Fibroblast of villous mesenchyme (primary cell): ENCODE results near the gene PDGFRB. TPM values are rescaled to one million over a fixed set of nuclear protein-coding genes. Genes with fewer than 3 reads are reported as not detected.

ENCODE experiments used
- DNase-seq: peaks from one replicate; pipeline ENCODE4 v3.0.0-alpha.2; 2010; ENCODE audit warnings: low read depth
- H3K4me3 ChIP-seq: 2 replicates; pipeline ENCODE4 v1.5.1; 2011; ENCODE audit warnings: low read depth, mild to moderate bottlenecking, low read length
- total RNA-seq: library from RNA; depleted of rRNA; stranded (reverse); fragments of >200 nt; gene quantifications from 2 replicates; pipeline ENCODE4 v1.2.3, GENCODE V29; 2012
- TF ChIP-seq, protein P1 (sequence below): IDR thresholded peaks from 2 replicates; pipeline ENCODE4 v1.5.1; 2012; ENCODE audit warnings: low read depth, mild to moderate bottlenecking, low read length; ENCODE audit not compliant: insufficient read depth

Gene PDGFRB
- total RNA-seq, 1 donor: 341 TPM

DNA sequence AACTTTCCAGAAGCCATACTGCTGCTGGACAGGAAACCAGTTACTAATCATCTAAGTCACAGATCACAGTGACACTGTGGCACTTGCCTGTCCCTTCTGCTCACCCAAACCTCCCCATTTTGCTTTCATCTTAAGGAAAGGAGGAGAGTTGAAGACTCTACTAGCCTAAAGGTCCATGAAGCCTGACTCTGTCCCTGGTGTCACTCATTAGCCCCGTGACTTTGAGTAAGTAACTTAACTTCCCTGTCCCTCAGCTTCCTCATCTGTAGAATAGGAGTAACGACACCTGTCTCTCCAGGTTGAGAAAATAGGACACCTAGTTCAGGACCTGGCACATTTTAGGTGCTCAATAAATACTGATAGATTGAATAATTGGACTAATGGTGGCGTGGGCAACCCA lies 33.7 kb upstream of the PDGFRB start:
- H3K4me3 ChIP-seq: no peak overlapping the region
- TF ChIP-seq, protein P1, sequence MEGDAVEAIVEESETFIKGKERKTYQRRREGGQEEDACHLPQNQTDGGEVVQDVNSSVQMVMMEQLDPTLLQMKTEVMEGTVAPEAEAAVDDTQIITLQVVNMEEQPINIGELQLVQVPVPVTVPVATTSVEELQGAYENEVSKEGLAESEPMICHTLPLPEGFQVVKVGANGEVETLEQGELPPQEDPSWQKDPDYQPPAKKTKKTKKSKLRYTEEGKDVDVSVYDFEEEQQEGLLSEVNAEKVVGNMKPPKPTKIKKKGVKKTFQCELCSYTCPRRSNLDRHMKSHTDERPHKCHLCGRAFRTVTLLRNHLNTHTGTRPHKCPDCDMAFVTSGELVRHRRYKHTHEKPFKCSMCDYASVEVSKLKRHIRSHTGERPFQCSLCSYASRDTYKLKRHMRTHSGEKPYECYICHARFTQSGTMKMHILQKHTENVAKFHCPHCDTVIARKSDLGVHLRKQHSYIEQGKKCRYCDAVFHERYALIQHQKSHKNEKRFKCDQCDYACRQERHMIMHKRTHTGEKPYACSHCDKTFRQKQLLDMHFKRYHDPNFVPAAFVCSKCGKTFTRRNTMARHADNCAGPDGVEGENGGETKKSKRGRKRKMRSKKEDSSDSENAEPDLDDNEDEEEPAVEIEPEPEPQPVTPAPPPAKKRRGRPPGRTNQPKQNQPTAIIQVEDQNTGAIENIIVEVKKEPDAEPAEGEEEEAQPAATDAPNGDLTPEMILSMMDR: no peak
- DNase-seq: no peak

DNA sequence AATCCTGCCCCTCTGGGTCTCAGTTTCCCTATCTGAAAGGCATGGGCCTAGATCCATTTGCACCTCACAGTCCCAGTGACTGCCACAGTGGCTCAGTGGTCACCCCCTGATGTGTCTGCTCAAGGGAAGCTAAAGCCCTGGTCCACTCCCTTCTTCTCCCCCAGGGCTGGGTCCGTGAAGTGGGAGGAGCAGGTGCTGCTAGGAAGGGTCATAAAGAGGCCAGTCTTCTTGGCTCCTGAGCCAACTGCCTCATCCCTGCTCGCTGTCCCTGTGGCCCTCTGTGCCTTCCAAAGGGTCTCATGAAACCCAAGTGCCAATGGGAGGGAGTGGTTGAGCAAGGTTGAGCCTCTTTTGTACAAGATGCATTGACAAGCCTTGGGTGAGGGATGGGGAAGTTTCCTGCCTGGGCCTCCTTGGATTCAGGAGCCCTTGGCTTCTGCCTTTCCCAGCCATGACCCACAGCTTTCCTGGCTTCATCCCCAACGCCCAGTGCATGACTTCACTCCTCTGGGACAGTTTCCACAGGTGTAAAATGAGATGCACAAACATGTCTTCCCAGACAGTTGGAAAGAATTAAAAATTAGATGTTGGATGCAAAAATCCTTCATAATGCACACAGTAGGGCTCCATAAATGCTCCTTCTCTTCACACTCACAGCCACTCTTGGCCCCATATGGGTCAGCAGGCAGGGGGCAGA lies 32.6 kb upstream of the PDGFRB start:
- TF ChIP-seq, protein P1: no peak

DNA sequence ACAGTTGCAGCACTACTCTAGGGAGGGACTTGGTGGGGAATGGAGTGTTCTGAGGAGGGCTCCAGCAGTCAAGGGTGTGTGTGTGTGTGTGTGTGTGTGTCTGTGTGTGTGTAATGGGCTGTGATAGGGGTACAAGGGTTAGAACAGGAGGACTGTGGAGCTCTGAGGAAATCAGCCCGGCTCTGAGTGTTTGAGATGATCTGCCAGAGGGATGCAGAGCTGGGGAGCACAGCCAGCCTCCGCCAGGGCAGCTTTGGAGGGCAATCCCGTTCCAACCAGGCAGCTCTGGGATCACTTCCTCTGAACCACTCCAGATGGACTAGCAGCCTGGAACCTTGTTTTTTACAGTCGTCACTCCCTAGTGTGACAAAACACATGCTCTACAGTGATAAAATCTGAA lies 31.3 kb upstream of the PDGFRB start:
- no peak overlapping the region for H3K4me3 ChIP-seq
- DNase-seq: no peak
- TF ChIP-seq, protein P1: no peak

More for the DNA sequence above, 32.6 kb upstream of the PDGFRB start:
- H3K4me3 ChIP-seq: no peak overlapping the region
- no peak for DNase-seq

DNA sequence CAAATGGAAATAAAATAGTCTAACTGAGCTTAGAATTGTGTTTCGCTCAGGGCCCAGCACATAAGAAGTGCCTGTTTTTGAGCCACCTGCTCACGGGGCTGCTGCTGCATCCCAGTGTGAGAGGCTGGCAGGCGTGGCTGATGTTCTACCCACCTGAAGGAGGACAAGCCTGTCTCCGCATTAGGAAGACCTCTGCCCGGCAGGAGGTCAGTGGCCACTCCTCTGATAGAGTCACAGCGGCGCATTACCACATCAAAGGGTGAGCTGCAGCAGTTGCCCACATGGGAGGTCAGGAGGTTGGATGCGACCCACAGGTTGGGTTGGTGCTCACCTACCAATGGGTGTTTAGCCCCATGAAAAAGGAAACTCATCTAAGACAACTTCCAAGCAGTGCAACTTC lies 30.5 kb upstream of the PDGFRB start:
- H3K4me3 ChIP-seq: no peak overlapping the region
- DNase-seq: no peak
- TF ChIP-seq, protein P1: no peak

DNA sequence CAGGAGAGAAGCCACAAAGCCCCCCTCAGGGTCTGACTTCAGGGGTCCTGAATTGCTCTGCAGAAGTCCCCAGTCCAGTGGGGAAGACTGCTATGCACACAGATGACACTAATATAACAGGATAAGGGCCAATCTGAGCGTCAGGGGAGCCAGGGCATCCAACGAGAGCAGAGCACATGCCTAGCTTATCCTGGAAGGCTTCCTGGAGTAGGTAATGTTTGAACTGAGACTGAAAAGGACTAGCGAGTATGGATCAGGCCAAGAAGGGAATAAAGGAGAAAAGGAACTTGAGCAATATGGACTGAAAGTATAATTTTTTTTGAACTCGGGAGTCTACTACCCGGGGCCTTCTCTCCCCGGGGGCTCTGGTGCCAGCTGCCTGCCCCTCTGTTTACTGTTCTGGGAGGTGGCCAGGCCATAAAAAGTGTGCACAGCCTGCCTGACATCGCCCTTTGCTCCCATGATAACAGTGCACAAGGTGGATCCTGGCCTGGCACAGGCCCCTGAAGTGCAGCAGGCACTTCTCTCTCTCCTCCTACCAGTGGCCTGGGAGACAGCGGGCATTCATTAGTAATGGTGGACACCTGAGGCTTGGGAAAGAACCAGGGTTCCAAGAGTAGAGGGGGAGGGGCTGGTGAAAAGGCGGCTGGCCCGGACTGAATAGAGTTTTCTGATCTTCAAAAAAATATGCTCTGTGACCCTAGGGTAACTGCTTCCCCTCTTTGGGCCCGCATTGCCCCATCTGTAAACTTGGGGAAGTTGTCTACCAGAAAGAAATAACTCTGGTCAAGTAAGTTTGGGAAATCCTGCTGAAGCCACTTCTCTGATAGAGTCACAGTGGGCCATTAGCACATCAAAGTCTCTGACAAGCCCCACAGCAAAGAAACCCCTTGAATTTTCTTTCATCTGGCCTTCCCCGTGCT lies 29.6 kb upstream of the PDGFRB start:
- no peak overlapping the region for H3K4me3 ChIP-seq
- DNase-seq: no peak
- TF ChIP-seq, protein P1: no peak

DNA sequence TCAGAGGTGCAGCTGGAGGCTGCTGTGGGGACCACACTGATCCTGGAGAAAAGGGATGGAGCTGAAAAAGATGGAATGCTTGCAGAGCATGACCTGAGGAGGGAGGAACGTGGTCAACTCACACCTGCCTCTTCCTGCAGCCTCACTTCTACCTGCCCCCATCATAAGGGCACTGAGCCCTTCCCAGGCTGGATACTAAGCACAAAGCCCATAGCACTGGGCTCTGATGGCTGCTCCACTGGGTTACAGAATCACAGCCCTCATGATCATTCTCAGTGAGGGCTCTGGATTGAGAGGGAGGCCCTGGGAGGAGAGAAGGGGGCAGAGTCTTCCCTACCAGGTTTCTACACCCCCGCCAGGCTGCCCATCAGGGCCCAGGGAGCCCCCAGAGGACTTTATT lies 28.4 kb upstream of the PDGFRB start:
- TF ChIP-seq, protein P1: no peak
- DNase-seq: no peak
- no peak overlapping the region for H3K4me3 ChIP-seq
